ENCODE measurements around the gene GUCA2A. TPM values are rescaled to one million over a fixed set of nuclear protein-coding genes. Genes with fewer than 3 reads are reported as not detected.

Gene GUCA2A
- total and polyA plus RNA-seq, 2 of the 8 experiments (the other 6 are each of a cell fraction or from before 2014, with no cell fraction given) = not detected

DNA sequence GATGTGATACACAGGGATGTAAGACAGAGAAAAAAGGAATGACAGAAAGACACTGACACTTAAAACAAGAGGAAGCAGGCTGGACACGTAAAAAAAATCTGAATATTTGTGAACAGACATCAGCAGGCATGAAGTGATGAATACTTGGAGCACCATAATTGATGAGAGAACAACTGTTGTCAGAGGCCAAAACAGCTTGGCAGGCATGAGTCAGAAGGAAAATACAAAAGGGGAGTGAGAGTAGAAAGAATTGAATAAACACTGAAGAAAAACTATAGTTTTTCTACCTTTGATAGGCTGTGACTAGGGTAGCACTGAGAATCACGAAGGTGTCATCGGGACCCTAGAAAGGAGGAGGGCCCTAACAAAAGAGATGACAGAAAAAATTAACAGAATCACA, 21.6 kb upstream of the GUCA2A start (continued):
- no peak for TF ChIP-seq SIRT6 (IDR thresholded peaks at IDR 0.05; ENCODE audit: low read length)
- no peak for TF ChIP-seq CREB1 (IDR thresholded peaks at IDR 0.05)
- TF ChIP-seq, protein P1, sequence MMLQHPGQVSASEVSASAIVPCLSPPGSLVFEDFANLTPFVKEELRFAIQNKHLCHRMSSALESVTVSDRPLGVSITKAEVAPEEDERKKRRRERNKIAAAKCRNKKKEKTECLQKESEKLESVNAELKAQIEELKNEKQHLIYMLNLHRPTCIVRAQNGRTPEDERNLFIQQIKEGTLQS (IDR thresholded peaks at IDR 0.05; ENCODE audit: insufficient read depth, low read depth, low read length) = no peak
- TF ChIP-seq, protein P2, sequence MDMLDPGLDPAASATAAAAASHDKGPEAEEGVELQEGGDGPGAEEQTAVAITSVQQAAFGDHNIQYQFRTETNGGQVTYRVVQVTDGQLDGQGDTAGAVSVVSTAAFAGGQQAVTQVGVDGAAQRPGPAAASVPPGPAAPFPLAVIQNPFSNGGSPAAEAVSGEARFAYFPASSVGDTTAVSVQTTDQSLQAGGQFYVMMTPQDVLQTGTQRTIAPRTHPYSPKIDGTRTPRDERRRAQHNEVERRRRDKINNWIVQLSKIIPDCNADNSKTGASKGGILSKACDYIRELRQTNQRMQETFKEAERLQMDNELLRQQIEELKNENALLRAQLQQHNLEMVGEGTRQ (IDR thresholded peaks at IDR 0.05; ENCODE audit: low read length) = no peak
- no peak for TF ChIP-seq YY1 (IDR thresholded peaks at IDR 0.05; ENCODE audit: low read depth, low read length)
- TF ChIP-seq CBX5 (IDR thresholded peaks at IDR 0.05; ENCODE audit: low read depth, low read length) = no peak
- no peak for TF ChIP-seq NRF1 (IDR thresholded peaks at IDR 0.05; ENCODE audit: low read depth, low read length)
- TF ChIP-seq SP4 (IDR thresholded peaks at IDR 0.05; ENCODE audit: low read length) = no peak
- no peak for TF ChIP-seq SP2 (IDR thresholded peaks at IDR 0.05; ENCODE audit: low read length)

Data from H1 (cell line).